Stimulated activated CD4-positive, alpha-beta T cell treated with anti-CD3 and anti-CD28 coated beads, Interleukin-2, amount 100 ng/mL, for 4 hours (primary cell): ENCODE data around the gene DERL3.

Source experiments
- DNase-seq: peaks from one replicate; pipeline ENCODE4 v3.0.0-alpha.2; 2020; ENCODE audit warnings: low read depth

DERL3 gene

DNA sequence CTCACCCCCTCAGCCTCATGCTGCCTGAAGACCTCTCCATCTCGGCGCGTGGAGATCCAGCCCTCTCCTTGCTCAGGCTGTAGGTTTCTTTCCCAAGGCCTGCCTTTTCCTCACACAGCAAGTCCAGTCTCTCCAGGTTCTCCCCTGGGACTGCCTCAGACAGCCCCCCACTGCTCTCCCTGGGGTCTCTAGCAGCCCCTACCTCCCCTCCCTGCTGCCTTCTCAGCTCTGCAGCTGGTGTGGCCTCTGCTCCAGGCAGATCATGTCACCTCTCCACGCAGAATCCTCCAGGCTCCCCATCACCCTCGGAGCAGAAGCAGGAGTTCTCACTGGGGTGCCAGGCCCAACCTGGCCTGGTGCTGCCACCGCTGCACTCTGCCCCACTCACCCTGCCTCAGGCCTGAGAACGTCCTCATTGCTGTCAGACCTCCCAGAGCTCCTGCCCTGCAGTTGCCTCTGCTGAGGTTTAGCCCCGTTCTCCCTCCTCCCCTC, 36.9 kb downstream of the DERL3 start:
- no peak for DNase-seq

DNA sequence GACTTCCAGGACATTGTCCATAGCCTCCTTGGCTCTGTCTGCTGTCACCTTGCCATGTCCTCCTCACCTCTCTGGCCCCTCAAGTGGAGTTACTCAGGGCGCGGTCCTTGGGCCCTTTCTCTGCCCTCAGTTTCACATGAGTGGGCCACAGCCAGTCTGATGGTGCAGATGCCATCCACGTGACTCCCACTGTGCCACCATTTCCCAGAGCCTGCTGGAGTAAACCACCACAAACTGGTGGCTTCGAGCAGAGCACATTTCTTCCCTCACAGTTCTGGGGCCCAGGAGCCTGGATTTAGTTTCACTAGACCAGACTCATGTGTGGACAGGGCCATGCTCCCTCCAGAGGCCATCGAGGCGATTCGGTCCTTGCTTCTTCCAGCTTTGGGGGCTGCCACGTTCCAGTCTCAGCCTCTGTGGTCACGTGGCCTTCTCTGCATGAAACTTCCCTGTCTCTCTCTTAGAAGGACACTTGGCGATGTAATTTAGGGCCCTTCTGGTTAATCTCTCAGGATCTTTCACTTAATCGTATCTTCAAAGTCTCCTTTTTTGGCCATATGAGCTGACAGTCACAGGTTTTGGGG, 37.5 kb downstream of the DERL3 start:
- no peak for DNase-seq

DNA sequence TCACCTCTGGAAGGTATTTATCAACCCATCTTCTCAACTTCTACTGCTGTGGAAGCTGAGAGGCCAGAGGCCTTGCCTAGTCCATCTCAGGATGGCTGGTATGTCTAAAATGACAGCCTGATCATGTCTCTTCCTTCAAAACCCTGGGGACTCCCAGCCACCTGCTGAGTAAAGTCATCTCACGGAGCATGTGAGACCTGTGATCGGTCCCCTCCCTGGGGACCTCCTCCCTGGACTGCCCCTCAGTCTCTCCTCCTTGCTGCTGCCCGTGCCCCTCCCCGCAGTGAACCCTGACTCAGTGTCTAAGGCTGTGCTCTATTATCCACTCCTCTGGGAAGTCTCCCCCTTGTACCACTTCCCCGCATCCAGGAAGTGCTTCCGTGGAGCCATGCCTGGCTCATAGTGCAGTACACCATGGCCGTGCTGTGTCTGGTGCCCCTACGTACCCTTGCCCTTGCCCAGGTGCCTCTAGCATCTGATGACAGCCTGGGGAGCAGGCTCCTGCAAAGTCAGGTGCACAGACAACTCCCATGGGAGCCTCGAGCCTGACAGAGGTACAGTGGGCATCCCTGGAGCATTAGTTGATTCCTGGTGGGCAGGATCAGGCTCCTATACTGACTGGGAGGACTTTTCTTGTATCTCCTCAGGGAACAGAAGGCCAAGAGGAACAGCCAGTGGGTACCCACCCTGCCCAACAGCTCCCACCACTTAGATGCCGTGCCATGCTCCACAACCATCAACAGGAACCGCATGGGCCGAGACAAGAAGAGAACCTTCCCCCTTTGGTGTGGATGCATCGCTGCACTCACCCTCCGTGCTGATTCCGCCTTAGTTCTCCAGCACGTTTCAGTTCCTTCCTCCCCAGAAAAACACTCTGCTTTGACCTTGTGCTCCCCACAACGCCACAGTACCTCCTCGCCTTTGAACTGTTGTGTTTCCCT, 38.2 kb downstream of the DERL3 start:
- DNase-seq = no peak

DNA sequence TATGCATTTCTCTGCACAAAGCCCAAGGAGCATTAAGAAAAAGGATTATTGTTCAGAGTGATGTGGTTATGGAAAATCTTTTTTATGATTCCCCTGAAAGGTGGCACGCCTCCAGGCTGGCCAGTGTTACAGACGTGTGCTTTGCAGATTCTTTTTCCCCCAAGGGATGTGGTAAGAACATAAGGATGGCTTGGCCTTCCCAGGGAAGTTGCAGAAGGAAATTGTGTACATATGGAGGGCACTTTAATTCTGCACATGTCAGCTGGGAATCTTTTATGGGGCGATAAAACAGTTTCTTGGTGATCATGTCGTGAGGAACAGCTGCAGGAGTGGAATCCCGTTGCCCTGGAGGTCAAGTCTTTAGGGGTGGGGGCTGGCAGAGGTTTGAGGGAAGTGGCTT, 42.3 kb downstream of the DERL3 start:
- no peak for DNase-seq

DNA sequence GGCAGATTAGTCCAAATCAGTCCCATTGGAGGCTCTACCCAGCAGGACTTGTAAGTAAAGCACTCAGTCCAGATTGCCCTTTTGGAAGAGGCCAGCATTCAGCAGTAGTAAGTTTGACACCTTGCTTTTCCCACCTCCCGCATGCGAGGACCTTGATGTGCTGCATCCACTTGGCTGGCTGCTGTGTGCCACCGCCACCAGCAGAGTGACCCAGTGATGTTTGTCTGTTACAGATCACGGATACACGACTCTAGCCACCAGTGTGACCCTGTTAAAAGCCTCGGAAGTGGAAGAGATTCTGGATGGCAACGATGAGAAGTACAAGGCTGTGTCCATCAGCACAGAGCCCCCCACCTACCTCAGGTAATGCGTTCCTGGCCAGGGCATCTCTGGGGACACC, 45.5 kb downstream of the DERL3 start:
- no peak for DNase-seq

DNA sequence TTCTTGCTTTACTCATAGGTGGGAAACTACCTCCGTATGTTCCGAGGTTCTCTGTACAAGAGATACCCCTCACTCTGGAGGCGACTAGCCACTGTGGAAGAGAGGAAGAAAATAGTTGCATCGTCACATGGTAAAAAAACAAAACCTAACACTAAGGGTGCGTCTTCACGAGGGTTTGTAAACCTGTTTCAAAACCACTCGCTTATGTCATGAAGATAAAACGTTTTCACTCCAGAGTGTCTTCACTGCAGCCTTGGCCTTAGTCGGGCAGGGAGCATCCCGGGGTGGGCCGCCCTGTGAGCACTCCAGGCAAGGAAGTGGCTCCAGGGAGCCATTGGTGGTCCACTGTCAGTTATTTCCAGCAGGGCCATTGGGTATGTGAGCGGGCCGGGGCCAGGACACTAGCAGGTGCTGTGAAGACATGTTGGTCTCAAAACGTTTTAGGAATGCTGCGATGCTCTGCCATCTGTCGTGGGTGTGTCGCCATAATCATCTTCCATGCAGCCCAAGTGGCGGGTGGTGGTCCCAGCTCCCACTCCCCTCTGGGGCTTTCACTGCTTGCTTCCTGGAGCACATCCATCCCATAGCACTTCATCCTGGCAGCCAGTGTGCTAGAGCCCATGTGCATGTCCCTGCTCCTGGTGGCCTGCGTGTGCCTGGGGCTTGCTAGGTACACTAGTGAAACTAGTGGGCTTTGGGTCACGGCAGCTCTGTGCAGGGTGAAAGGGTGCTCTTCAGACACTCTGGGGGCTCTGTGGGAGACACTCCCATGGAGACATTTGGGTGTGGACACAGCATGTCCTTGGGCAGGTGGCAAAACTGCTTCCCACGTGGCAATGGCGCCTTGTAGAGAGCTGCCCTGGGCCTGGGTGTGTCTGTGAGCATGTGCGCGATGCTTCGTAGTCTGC, 46.8 kb downstream of the DERL3 start:
- DNase-seq = no peak

DNA sequence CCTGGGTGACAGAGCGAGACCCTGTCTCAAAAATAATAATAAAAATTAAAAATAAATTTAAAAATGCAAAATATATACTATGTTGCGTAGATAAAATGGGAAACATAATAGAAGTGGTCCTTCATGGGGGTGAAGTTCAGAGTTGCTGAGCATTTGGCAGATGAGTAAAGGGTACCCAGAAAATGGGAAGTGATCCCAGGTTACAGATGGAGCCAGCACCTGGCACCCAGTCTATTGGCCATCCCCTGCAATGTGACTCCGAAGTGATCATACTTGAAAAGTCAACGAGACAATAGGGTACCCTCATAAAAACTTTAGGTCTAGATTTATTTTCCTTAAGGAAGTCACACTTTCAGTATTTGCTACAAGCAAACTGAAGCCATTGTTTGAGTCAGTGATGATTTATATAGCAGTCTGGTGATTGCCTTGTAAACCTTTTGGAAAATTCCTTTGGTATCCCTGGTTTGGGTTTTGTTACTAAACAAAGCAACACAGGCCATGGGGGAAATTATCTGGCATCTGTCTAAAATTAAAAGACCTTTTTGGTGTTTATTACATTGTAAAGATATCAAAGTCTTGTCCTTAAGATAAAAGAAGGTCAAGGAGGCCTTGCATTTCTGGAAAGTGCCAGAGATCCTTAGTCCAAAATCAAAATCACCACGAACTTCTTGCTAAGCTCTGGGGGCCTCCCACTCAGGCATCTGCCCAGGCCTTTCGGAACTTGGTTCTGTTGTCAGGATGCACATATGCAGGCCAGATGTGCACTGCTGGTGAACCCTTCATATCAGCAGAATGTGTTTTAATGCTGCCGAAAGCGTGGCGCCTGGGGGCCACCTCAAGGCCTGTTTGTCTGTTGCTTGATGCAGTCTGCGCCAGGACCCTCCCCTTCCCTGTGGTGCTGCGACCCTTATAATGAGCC, 47.7 kb downstream of the DERL3 start:
- DNase-seq = no peak

DNA sequence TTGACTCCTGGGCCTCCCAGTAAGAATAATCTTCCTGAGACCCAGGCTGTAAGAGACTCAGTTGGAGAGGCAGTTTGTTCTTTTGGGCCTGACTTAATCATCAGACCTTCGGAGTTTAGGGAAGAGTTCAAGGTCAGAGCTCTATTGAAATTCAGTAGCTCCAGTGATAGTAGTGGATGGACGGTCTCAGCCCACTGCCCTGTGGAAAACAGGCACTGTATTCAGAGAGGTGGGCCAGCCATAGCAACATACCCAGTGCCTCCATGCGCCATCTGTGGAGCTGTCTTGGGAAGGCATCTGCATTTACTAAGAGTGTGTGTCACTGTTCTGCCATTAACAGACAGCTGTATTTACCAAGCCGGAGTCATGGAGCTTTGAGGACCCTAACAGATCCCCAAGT, 49.2 kb downstream of the DERL3 start:
- DNase-seq = no peak

DNA sequence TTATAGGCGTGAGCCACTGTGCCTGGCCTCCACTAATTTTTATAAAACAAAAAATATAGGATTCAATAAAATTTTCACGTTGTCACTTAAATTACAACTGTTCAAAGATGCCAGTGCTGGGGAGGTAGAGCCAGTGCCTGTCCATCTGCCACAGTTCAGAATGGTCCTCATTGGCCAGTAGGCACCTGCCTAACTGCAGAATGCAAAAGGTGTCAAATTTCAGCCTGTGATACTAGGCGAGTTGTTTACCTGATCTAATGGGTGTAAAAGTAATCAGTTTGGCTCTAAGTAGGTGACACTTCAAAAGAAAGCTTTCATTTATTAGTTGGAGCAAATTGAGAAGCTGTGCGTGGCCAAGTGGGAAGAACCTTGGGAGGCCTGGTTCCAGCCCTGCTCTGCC, 49.7 kb downstream of the DERL3 start:
- no peak for DNase-seq

DNA sequence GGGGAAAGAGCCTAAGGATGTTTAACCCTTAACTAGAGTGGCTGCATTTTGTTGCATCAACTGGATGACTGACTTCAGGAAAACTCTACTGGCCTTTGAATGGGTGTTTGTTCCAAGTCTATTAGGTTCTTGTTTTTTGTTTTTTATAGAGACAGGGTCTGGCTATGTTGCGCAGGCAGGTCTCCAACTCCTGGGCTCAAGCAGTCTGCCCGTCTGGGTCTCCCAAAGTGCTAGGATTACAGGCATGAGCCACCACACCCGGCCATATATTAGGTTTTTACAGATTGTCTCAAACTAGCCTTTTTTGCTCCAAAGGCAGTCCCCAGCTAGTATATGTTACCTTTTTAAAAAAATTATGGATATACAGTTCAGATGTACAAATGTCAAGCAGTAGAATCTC, 50.9 kb downstream of the DERL3 start:
- DNase-seq = no peak

DNA sequence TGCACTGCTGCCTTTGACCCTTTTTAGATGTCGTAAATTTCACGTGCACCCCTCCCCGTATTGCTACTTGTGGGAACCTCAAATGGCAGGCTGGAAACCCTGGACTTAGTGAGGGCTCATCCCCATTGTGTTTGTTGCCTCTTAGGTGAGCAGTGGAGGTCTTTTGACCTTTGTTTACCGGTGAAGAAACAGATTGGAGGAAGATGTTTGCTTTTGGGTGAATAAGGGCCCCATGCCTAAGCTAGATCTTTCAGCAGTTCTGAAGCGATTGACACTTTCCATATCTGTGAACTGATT, 51.3 kb downstream of the DERL3 start:
- no peak for DNase-seq

DNA sequence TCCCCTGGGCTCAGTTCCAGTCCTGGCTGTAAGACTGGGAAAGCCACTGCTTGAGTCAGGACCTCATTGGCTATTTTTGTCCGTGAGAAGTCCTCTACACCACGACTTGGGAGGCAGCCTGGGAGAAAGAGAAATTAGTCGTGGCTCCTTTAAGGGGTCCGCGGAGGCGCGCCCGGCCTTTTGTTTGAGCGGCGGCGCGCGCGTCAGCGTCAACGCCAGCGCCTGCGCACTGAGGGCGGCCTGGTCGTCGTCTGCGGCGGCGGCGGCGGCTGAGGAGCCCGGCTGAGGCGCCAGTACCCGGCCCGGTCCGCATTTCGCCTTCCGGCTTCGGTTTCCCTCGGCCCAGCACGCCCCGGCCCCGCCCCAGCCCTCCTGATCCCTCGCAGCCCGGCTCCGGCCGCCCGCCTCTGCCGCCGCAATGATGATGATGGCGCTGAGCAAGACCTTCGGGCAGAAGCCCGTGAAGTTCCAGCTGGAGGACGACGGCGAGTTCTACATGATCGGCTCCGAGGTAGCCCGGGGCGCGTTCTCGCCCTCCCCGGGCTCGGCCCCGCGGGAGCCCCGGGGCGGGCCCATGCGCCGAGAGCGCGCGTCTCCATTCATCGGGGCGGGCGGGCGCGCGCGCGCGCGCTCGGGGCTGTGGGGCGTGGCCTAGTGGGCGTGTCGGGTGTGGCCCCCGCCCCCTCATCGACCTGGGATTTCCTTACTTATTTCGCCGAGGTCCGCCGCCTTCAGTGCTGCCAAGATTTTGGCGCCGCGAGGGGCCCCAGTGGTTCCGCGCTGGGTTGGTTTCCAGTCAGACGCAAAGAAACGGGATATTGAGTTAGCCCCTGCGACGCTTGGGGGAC, 51.8 kb downstream of the DERL3 start, which contains the start of gene SMARCB1:
TSS of gene SMARCB1 (plus strand) at position 215 of the 848 bp plus-strand sequence. CDS start at position 419, 204 bp downstream.
- peak; percentile 85 for DNase-seq

DNA sequence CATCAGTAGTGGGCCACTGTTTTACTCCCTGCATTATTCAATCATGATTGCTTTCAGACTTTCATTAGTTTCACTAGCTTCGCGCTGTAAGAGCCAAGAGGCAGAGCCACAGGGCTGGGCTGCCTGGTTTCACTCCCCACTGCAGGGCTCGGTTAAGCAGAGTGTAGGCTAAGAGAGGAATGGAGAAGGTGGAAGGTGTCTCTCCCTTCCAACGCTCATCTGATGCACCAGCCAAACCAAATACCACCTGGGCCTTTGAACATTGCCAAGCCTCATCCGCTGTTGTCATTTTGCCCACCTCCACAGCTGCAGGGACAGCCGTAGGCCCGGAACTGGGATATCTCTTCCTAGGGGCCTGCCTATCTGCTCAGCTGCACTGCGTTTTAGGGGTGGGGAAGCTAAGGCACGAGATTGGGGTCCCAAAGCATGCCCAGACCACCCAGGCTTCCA, 52.5 kb downstream of the DERL3 start:
- DNase-seq = no peak
